ENCODE results near the gene RHOA.
A peak's percentile ranks its signal among the peaks of the same experiment; 100 is the strongest.

Gene RHOA

DNA sequence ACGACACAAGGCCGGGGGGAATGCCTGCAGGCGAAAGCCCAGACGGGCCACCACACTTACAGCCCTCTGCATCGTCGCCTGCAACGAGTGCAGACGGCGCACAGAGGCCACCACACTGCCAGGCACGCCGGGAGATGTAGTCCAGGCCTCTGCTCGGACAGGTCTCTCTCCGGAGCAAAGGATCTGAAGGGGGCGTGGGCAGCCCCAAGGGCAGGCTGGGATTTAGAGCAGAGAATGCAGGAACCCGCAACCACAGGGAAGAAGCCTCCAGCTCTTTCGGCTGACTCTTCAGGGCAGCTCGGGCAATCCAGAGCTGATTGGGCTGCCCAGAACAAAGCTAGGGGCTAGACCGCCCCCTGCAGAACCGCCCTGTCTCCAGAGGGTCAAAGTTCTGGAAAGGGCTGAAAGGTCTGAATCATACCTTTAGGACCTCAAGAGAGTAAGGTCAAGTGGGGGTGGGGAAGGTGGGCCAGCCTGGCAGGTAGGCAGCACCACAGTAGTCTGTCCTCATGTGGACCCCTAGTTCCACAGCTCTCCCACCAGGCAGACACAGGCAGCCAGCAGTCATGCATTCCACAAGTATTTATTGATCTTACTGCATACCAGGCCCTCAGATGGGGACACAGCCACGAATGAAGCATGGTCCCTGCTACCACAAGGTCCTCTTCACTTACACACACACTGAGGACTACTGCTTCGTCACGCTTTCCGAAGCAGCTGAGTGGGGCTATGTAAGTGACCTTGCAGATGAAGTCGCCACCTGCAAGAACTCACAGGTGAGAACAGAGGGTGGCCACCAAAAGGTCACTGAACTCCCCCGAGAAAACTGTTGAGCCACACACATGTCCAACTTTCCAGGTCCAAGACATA lies 10.8 kb upstream of the RHOA start, which contains the start of gene AMT:
Gene AMT, minus strand, starts transcription at position 95 of the 870 bp plus-strand sequence. Its CDS starts 23 bp downstream, at position 72.
- DNase-seq: peak; percentile 72
- Histone ChIP-seq H3K27ac (ENCODE audit: low read length, poor library complexity, severe bottlenecking) (peak within 1 kb of the TSS; percentile 13), H3K36me3 (ENCODE audit: control insufficient read depth in 1 of 2, insufficient read depth in 2 of 2, low read depth in 1 of 2, low read length in 2 of 2) (peaks cover 44 to 51% of the 10 kb centered on the region in 2 experiments), H3K9me3 (ENCODE audit: control insufficient read depth, low read length) (no peaks in the 10 kb centered on the region), H3K27me3 (ENCODE audit: control insufficient read depth in 1 of 2, insufficient read depth in 1 of 2, low read length in 2 of 2) (no peaks in the 10 kb centered on the region), H3K4me3 (ENCODE audit: insufficient read depth in 1 of 2, low read depth in 1 of 2, low read length in 2 of 2) (peak within 1 kb of the TSS in 1 of 2 experiments; percentile 23), H2BK12ac (ENCODE audit: low read length in 2 of 2) (peak within 1 kb of the TSS; percentile 7 to 75), H2AFZ (ENCODE audit: low read depth, low read length) (peak within 1 kb of the TSS; percentile 19), H4K8ac (ENCODE audit: low read length) (peak within 1 kb of the TSS; percentile 92), H3K4me1 (ENCODE audit: control insufficient read depth, insufficient read depth, low read depth, low read length) (peaks cover 21% of the 10 kb centered on the region), H2BK5ac (ENCODE audit: low read depth, low read length, poor library complexity, severe bottlenecking) (no peak within 1 kb of the TSS), H3K4ac (ENCODE audit: low read depth in 1 of 2, low read length in 2 of 2) (peak within 1 kb of the TSS; percentile 7 to 83), H3K14ac (ENCODE audit: low read length in 2 of 2) (peak within 1 kb of the TSS in 1 of 2 experiments; percentile 92), H2BK15ac (ENCODE audit: low read depth, poor library complexity, severe bottlenecking) (no peak within 1 kb of the TSS), H3K4me2 (ENCODE audit: low read length, poor library complexity, severe bottlenecking) (peak within 1 kb of the TSS; percentile 78), H3K79me1 (replicated peaks; ENCODE audit: low read length, poor library complexity, severe bottlenecking) (peaks cover 10% of the 10 kb centered on the region), H3K9ac (ENCODE audit: low read length) (no peak within 1 kb of the TSS), H4K91ac (ENCODE audit: low read length) (peak within 1 kb of the TSS; percentile 5), H2AK5ac (ENCODE audit: low read length, severe bottlenecking) (peak within 1 kb of the TSS; percentile 23), H3K23ac (ENCODE audit: low read length in 2 of 2) (peak within 1 kb of the TSS in 1 of 2 experiments; percentile 94), H2BK120ac (ENCODE audit: low read depth, low read length) (no peak within 1 kb of the TSS), H3K18ac (ENCODE audit: low read depth in 1 of 2, low read length in 2 of 2) (peak within 1 kb of the TSS; percentile 46 to 91)
- 29% methylated on average over 25 of the region's 25 CpGs for WGBS

DNA sequence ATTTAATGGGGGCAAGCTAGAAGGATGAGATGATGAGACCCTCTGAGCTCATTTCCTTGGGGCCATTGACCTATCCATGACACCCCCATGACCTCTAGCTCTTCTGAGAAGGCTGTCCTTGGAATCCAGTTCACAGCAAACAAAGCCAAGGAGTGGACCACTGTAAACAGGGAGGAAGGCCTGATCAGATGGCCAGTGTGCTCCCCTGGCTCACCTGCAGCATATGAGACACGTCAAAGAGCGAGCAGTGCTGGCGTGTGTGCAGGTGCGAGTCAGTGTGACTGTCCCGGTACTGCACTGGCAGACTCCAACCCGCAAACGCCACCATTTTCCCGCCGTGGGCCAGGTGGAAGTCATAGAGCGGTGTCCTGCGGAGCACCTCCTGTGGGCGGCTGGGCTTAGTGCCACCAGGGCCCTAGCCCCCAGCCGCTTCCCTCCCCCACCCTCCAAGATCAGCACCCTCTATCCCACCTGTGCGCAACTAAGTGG lies 10.2 kb upstream of the RHOA start:
- H3K4me3 ChIP-seq (ENCODE audit: insufficient read depth in 1 of 2, low read depth in 1 of 2, low read length in 2 of 2): peak overlapping the region in 1 of 2 experiments; percentile 23
- H3K4me1 ChIP-seq (ENCODE audit: control insufficient read depth, insufficient read depth, low read depth, low read length): peaks cover 27% of the 10 kb centered on the region
- DNase-seq: no peak
- H3K23ac ChIP-seq (ENCODE audit: low read length in 2 of 2): peak overlapping the region in 1 of 2 experiments; percentile 94
- H4K91ac ChIP-seq (ENCODE audit: low read length): peak overlapping the region; percentile 5
- no peaks in the 10 kb centered on the region for H3K9me3 ChIP-seq (ENCODE audit: control insufficient read depth, low read length)
- peak overlapping the region; percentile 7 to 83 for H3K4ac ChIP-seq (ENCODE audit: low read depth in 1 of 2, low read length in 2 of 2)
- H2BK120ac ChIP-seq (ENCODE audit: low read depth, low read length): no peak overlapping the region
- H3K4me2 ChIP-seq (ENCODE audit: low read length, poor library complexity, severe bottlenecking): peak overlapping the region; percentile 78
- peaks cover 16% of the 10 kb centered on the region for H3K79me1 ChIP-seq (replicated peaks; ENCODE audit: low read length, poor library complexity, severe bottlenecking)
- H3K27me3 ChIP-seq (ENCODE audit: control insufficient read depth in 1 of 2, insufficient read depth in 1 of 2, low read length in 2 of 2): no peaks in the 10 kb centered on the region
- H4K8ac ChIP-seq (ENCODE audit: low read length): peak overlapping the region; percentile 92
- no peak overlapping the region for H2BK15ac ChIP-seq (ENCODE audit: low read depth, poor library complexity, severe bottlenecking)
- H3K27ac ChIP-seq (ENCODE audit: low read length, poor library complexity, severe bottlenecking): peak overlapping the region; percentile 5
- peak overlapping the region; percentile 23 for H2AK5ac ChIP-seq (ENCODE audit: low read length, severe bottlenecking)
- H3K14ac ChIP-seq (ENCODE audit: low read length in 2 of 2): peak overlapping the region in 1 of 2 experiments; percentile 92
- no peak overlapping the region for H2BK5ac ChIP-seq (ENCODE audit: low read depth, low read length, poor library complexity, severe bottlenecking)
- peak overlapping the region; percentile 19 for H2AFZ ChIP-seq (ENCODE audit: low read depth, low read length)
- peak overlapping the region; percentile 46 to 91 for H3K18ac ChIP-seq (ENCODE audit: low read depth in 1 of 2, low read length in 2 of 2)
- WGBS: 12% methylated on average over 14 of the region's 14 CpGs
- H3K36me3 ChIP-seq (ENCODE audit: control insufficient read depth in 1 of 2, insufficient read depth in 2 of 2, low read depth in 1 of 2, low read length in 2 of 2): peaks cover 51 to 58% of the 10 kb centered on the region in 2 experiments
- no peak overlapping the region for H3K9ac ChIP-seq (ENCODE audit: low read length)
- peak overlapping the region; percentile 7 to 75 for H2BK12ac ChIP-seq (ENCODE audit: low read length in 2 of 2)

DNA sequence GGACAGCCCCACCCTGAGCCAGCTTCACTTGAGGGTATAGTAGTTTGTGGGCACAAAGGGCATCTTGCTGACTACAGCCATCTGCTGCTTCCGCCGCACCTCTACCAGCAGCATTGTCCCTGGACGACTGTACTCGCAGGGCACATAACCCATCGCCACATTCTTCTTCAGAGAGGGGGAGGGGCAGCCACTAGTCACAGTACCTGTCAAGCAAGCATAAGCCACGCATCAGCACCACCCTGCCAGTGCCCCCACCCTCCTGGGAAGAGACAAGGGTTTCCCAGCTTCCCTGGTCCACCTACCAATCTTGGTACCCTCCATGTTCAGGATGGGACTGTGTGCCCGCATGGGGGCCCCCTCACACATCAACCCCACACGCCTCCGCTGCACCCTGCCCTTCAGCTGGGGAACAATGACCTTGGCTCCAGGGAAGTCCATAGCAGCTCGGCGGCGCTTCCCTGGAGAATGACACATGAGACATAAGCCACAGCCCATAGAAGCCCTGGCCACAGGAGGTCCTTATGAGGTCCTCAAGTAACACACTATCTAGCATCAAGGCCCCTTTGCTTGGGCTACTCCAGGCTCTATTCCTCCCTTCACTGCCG lies 5.8 kb upstream of the RHOA start:
- no peak overlapping the region for H2BK120ac ChIP-seq (ENCODE audit: low read depth, low read length)
- WGBS: 91% methylated on average over 13 of the region's 13 CpGs
- peaks cover 34% of the 10 kb centered on the region for H3K79me1 ChIP-seq (replicated peaks; ENCODE audit: low read length, poor library complexity, severe bottlenecking)

GRCh38 chr3:49416867-49417266 lies 5.1 kb upstream of the RHOA start:
- Histone ChIP-seq H2BK12ac (ENCODE audit: low read length in 2 of 2) (no peak overlapping the region), H2BK120ac (ENCODE audit: low read depth, low read length) (no peak overlapping the region), H3K79me1 (replicated peaks; ENCODE audit: low read length, poor library complexity, severe bottlenecking) (peaks cover 33% of the 10 kb centered on the region), H3K4me1 (ENCODE audit: control insufficient read depth, insufficient read depth, low read depth, low read length) (peaks cover 38% of the 10 kb centered on the region), H3K23ac (ENCODE audit: low read length in 2 of 2) (no peak overlapping the region), H4K8ac (ENCODE audit: low read length) (no peak overlapping the region), H3K9ac (ENCODE audit: low read length) (no peak overlapping the region), H3K18ac (ENCODE audit: low read depth in 1 of 2, low read length in 2 of 2) (no peak overlapping the region), H2AK5ac (ENCODE audit: low read length, severe bottlenecking) (no peak overlapping the region), H3K36me3 (ENCODE audit: control insufficient read depth in 1 of 2, insufficient read depth in 2 of 2, low read depth in 1 of 2, low read length in 2 of 2) (peaks cover 39 to 60% of the 10 kb centered on the region in 2 experiments), H4K91ac (ENCODE audit: low read length) (no peak overlapping the region), H2AFZ (ENCODE audit: low read depth, low read length) (no peak overlapping the region), H2BK5ac (ENCODE audit: low read depth, low read length, poor library complexity, severe bottlenecking) (no peak overlapping the region), H3K27ac (ENCODE audit: low read length, poor library complexity, severe bottlenecking) (no peak overlapping the region), H2BK15ac (ENCODE audit: low read depth, poor library complexity, severe bottlenecking) (no peak overlapping the region), H3K4ac (ENCODE audit: low read depth in 1 of 2, low read length in 2 of 2) (no peak overlapping the region), H3K27me3 (ENCODE audit: control insufficient read depth in 1 of 2, insufficient read depth in 1 of 2, low read length in 2 of 2) (no peaks in the 10 kb centered on the region), H3K9me3 (ENCODE audit: control insufficient read depth, low read length) (no peaks in the 10 kb centered on the region), H3K14ac (ENCODE audit: low read length in 2 of 2) (no peak overlapping the region), H3K4me2 (ENCODE audit: low read length, poor library complexity, severe bottlenecking) (no peak overlapping the region), H3K4me3 (ENCODE audit: insufficient read depth in 1 of 2, low read depth in 1 of 2, low read length in 2 of 2) (no peak overlapping the region)
- 86% methylated on average over 2 of the region's 2 CpGs for WGBS
- no peak for DNase-seq

More for the DNA sequence above, 5.8 kb upstream of the RHOA start:
- H4K8ac ChIP-seq (ENCODE audit: low read length): no peak overlapping the region
- no peak overlapping the region for H2BK12ac ChIP-seq (ENCODE audit: low read length in 2 of 2)
- H2AFZ ChIP-seq (ENCODE audit: low read depth, low read length): no peak overlapping the region
- H3K9ac ChIP-seq (ENCODE audit: low read length): no peak overlapping the region
- no peak overlapping the region for H3K23ac ChIP-seq (ENCODE audit: low read length in 2 of 2)
- H3K27me3 ChIP-seq (ENCODE audit: control insufficient read depth in 1 of 2, insufficient read depth in 1 of 2, low read length in 2 of 2): no peaks in the 10 kb centered on the region
- H4K91ac ChIP-seq (ENCODE audit: low read length): no peak overlapping the region
- no peaks in the 10 kb centered on the region for H3K9me3 ChIP-seq (ENCODE audit: control insufficient read depth, low read length)
- H3K36me3 ChIP-seq (ENCODE audit: control insufficient read depth in 1 of 2, insufficient read depth in 2 of 2, low read depth in 1 of 2, low read length in 2 of 2): peaks cover 42 to 60% of the 10 kb centered on the region in 2 experiments
- H2BK15ac ChIP-seq (ENCODE audit: low read depth, poor library complexity, severe bottlenecking): no peak overlapping the region
- H2AK5ac ChIP-seq (ENCODE audit: low read length, severe bottlenecking): no peak overlapping the region
- H3K27ac ChIP-seq (ENCODE audit: low read length, poor library complexity, severe bottlenecking): no peak overlapping the region
- no peak overlapping the region for H3K18ac ChIP-seq (ENCODE audit: low read depth in 1 of 2, low read length in 2 of 2)
- no peak overlapping the region for H3K4me2 ChIP-seq (ENCODE audit: low read length, poor library complexity, severe bottlenecking)
- H3K4ac ChIP-seq (ENCODE audit: low read depth in 1 of 2, low read length in 2 of 2): no peak overlapping the region
- DNase-seq: no peak
- no peak overlapping the region for H2BK5ac ChIP-seq (ENCODE audit: low read depth, low read length, poor library complexity, severe bottlenecking)
- peaks cover 39% of the 10 kb centered on the region for H3K4me1 ChIP-seq (ENCODE audit: control insufficient read depth, insufficient read depth, low read depth, low read length)
- H3K4me3 ChIP-seq (ENCODE audit: insufficient read depth in 1 of 2, low read depth in 1 of 2, low read length in 2 of 2): no peak overlapping the region
- H3K14ac ChIP-seq (ENCODE audit: low read length in 2 of 2): no peak overlapping the region

All from mesenchymal stem cell (in vitro differentiated cells and primary cell).